HepG2 (cell line): ENCODE data around the gene YTHDF1. TPM values are rescaled to one million over a fixed set of nuclear protein-coding genes. Genes with fewer than 3 reads are reported as not detected.

ENCODE experiments used
- ATAC-seq: fragments of 200-7000 bp; cut with Tn5 transposase; 3 replicates; pipeline ENCODE4 v1.9.1; 2020; ENCODE audit warnings: mild to moderate bottlenecking, moderate library complexity
- BruUV-seq: library from RNA; stranded (reverse); fragments of 400-500 nt; replicated peaks from 2 replicates; lab custom pipeline; 2021; lab: Mats Ljungman, UMichigan
- CTCF ChIA-PET: fragments of 300-600 bp; formaldehyde crosslinking; extraction: SDS; loops from one replicate; lab custom pipeline; 2021; ENCODE audit warnings: low total read pairs, inconsistent platforms, low intra/inter-chr PET ratio; lab: Yijun Ruan, JAX
- POLR2A ChIA-PET: fragments of 350-600 bp; sonication (Branson Sonifier 250); formaldehyde crosslinking; loops from one replicate; lab custom pipeline; 2020; ENCODE audit warnings: antibody characterized with exemption, inconsistent platforms; lab: Yijun Ruan, JAX
- DNase-seq: peaks from one replicate; pipeline ENCODE4 v3.0.0-alpha.2; 2015; ENCODE audit warnings: low spot score
- FAIRE-seq: peaks from 3 replicates; lab custom pipeline; 2011; peaks lifted over from hg19 to GRCh38; lab: Jason Lieb, UNC
- H2AFZ ChIP-seq: one replicate; pipeline ENCODE4 v1.6.1; 2011; ENCODE audit warnings: low read length, inconsistent platforms
- H3K27ac ChIP-seq: fragments of 300-600 bp; 3 replicates; pipeline ENCODE4 v1.8.0; 2011; ENCODE audit warnings: mixed run types, mild to moderate bottlenecking, mixed read lengths, low read length, inconsistent platforms; ENCODE audit not compliant: insufficient read depth; ENCODE audit errors: extremely low read length
- H3K27me3 ChIP-seq, 2 experiments: fragments of 200-600 bp in 1 of 2; 2 replicates in 1 of 2; 3 replicates in 1 of 2; pipeline versions ENCODE4 v1.6.0 to v1.8.0; 2011; ENCODE audit warnings: low read length in 2 of 2, mild to moderate bottlenecking in 2 of 2, moderate library complexity in 2 of 2, inconsistent platforms in 1 of 2; ENCODE audit not compliant: insufficient read depth in 2 of 2, control insufficient read depth in 1 of 2
- H3K36me3 ChIP-seq, 2 experiments: fragments of 200-600 bp in 1 of 2; replicated peaks in 1 of 2; 2 replicates in 1 of 2; 3 replicates in 1 of 2; pipeline versions ENCODE4 v1.5.1 to v1.8.0; 2011; ENCODE audit warnings: low read length in 2 of 2, inconsistent platforms in 1 of 2; ENCODE audit not compliant: insufficient read depth in 2 of 2, control insufficient read depth in 1 of 2
- H3K4me1 ChIP-seq: 2 replicates; pipeline ENCODE4 v1.5.1; 2012; ENCODE audit warnings: low read length, inconsistent platforms; ENCODE audit not compliant: insufficient read depth
- H3K4me2 ChIP-seq: 2 replicates; pipeline ENCODE4 v1.6.0; 2011; ENCODE audit warnings: low read depth, low read length, inconsistent platforms
- H3K4me3 ChIP-seq, 3 experiments: fragments of 200-600 bp in 1 of 3; sonication (generic), shearing (Covaris generic) in 1 of 3; replicated peaks in 1 of 3; 2 replicates each; pipeline ENCODE4 v1.5.1; 2011 to 2016; ENCODE audit warnings: low read length in 3 of 3, inconsistent platforms in 2 of 3, low read depth in 2 of 3, mild to moderate bottlenecking in 2 of 3, control low read depth in 1 of 3, mixed read lengths in 1 of 3; ENCODE audit not compliant: insufficient read depth in 1 of 3
- H3K79me2 ChIP-seq: one replicate; pipeline ENCODE4 v1.6.1; 2011; ENCODE audit warnings: low read length, inconsistent platforms; ENCODE audit not compliant: insufficient read depth
- H3K9ac ChIP-seq: 2 replicates; pipeline ENCODE4 v1.6.0; 2011; ENCODE audit warnings: mild to moderate bottlenecking, low read depth, low read length, inconsistent platforms; ENCODE audit not compliant: insufficient read depth
- H3K9me3 ChIP-seq: 2 replicates; pipeline ENCODE4 v1.5.1; 2012; ENCODE audit warnings: mild to moderate bottlenecking, low read length
- H4K20me1 ChIP-seq: 2 replicates; pipeline ENCODE4 v1.6.0; 2011; ENCODE audit warnings: inconsistent platforms, mild to moderate bottlenecking, low read length, moderate library complexity; ENCODE audit not compliant: insufficient read depth
- AGO2 ChIP-seq: fragments of 200-400 bp; formaldehyde crosslinking; optimal IDR thresholded peaks from 2 replicates; pipeline ENCODE3; 2017; ENCODE audit warnings: mild to moderate bottlenecking, low read depth, low read length, moderate library complexity
- CTCF ChIP-seq: sonication (generic); formaldehyde crosslinking; IDR thresholded peaks from 2 replicates; pipeline ENCODE4 v1.5.0; 2020; ENCODE audit warnings: mild to moderate bottlenecking, missing genetic modification reagents, moderate library complexity
- ELF1 ChIP-seq: sonication (generic); formaldehyde crosslinking; IDR thresholded peaks from 2 replicates; pipeline ENCODE4 v1.4.0; 2020; ENCODE audit warnings: missing genetic modification reagents
- PAWR ChIP-seq: sonication (generic); formaldehyde crosslinking; IDR thresholded peaks from 2 replicates; pipeline ENCODE4 v1.4.0; 2020; ENCODE audit warnings: missing genetic modification reagents, mild to moderate bottlenecking, borderline replicate concordance
- SAP130 ChIP-seq: IDR thresholded peaks from 2 replicates; pipeline ENCODE4 v1.6.1; 2016; ENCODE audit warnings: low read depth
- ZNF441 ChIP-seq: sonication (generic); formaldehyde crosslinking; IDR thresholded peaks from 2 replicates; pipeline ENCODE4 v1.7.0; 2021; ENCODE audit warnings: missing genetic modification reagents, borderline replicate concordance
- ZNF768 ChIP-seq: sonication (generic); formaldehyde crosslinking; IDR thresholded peaks from 2 replicates; pipeline ENCODE4 v1.4.0; 2020; ENCODE audit warnings: missing genetic modification reagents
- ZNF788 ChIP-seq: sonication (generic); formaldehyde crosslinking; IDR thresholded peaks from 2 replicates; pipeline ENCODE4 v1.5.0; 2020; ENCODE audit warnings: mild to moderate bottlenecking, missing genetic modification reagents, borderline replicate concordance
- WGBS: methylation state at CpG from one replicate; pipeline ENCODE4 v1.1.6; 2017; ENCODE audit warnings: low lambda C conversion rate; 5-methylcytosine and 5-hydroxymethylcytosine counted together
- in situ Hi-C: cut with HindIII; loops from 2 replicates; pipeline ENCODE4 v1.10.0; 2017; ENCODE audit warnings: low pct_unique_long_range_greater_than_20kb; ENCODE audit not compliant: extremely low pct_ligation_motif_present
- intact Hi-C: fragments of 100-400 bp; cut with micrococcal nuclease; formaldehyde crosslinking; loops from one replicate; pipeline ENCODE4 v1.10.0; 2022; ENCODE audit not compliant: unreplicated experiment
- polyA plus RNA-seq, 8 experiments: library from polyadenylated mRNA; depleted of rRNA in 3 of 8; stranded (reverse) in 7 of 8; unstranded in 1 of 8; fragments of >200 nt; fragmentation: Illumina TruSeq in 4 of 8; extraction: Trizol in 4 of 8; gene quantifications; 2 replicates each; pipeline versions ENCODE4 v1.2.1 to v1.2.3, GENCODE V29; 2011 to 2016; ENCODE audit warnings: low read depth in 4 of 8, missing spikeins in 1 of 8, mixed read lengths in 1 of 8; ENCODE audit not compliant: insufficient read depth in 1 of 8
- total RNA-seq, 5 experiments: library from RNA; depleted of rRNA; stranded (reverse); fragments of >200 nt; fragmentation: Illumina TruSeq; extraction: Trizol; gene quantifications; 2 replicates each; pipeline ENCODE4 v1.2.3, GENCODE V29; 2016; ENCODE audit warnings: low read depth in 1 of 5

YTHDF1 gene
- total and polyA plus RNA-seq, 2 of the 13 experiments (the other 11 are each of a cell fraction or from before 2014, with no cell fraction given): 34.5 to 37.7 TPM

GRCh38 chr20:63218701-63219446 is 2.9 kb upstream of the YTHDF1 start:
- intact Hi-C loops: loop anchor here (5.0 kb wide), 1 partner anchor 37 kb away; no protein-coding TSS in a partner anchor
- in situ Hi-C loops: no loop called here
- Histone ChIP-seq H3K4me2 (no peak overlapping the region), H3K36me3 (peaks cover 0 to 10% of the 10 kb centered on the region in 2 experiments; a peak in 3 of 5 replicates), H4K20me1 (peaks cover 15% of the 10 kb centered on the region), H3K4me1 (peaks cover 34% of the 10 kb centered on the region), H3K27me3 (peaks cover 28 to 56% of the 10 kb centered on the region in 2 experiments; a peak in 4 of 5 replicates), H3K79me2 (peaks cover 17% of the 10 kb centered on the region), H3K9ac (no peak overlapping the region), H3K9me3 (no peaks in the 10 kb centered on the region), H3K27ac (no peak overlapping the region), H2AFZ (no peak overlapping the region), H3K4me3 (no peak overlapping the region)
- no TSS peak for BruUV-seq
- CTCF ChIA-PET: no interaction called here
- DNase-seq (no peak), ATAC-seq (no peak), FAIRE-seq (no peak)
- TF ChIP-seq ZNF788 (CRISPR knock-in tag) (no peak), ZNF768 (peak; percentile 65; the same call in 1 of the 2 replicates), ZNF441 (CRISPR knock-in tag) (no peak), AGO2 (peak; percentile 39), SAP130 (CRISPR knock-in tag) (no peak), PAWR (CRISPR knock-in tag) (no peak), CTCF (CRISPR knock-in tag) (peak; percentile 28), ELF1 (CRISPR knock-in tag) (no peak)
- POLR2A ChIA-PET: interaction anchor here (1.2 kb wide), 1 partner anchor 54 kb away, joined by 3 read pairs; the partner anchor contains the start of gene ARFGAP1
- WGBS: 36% methylated on average over 10 of the region's 13 CpGs
